ENCODE measurements around the gene CRYM.

DNA sequence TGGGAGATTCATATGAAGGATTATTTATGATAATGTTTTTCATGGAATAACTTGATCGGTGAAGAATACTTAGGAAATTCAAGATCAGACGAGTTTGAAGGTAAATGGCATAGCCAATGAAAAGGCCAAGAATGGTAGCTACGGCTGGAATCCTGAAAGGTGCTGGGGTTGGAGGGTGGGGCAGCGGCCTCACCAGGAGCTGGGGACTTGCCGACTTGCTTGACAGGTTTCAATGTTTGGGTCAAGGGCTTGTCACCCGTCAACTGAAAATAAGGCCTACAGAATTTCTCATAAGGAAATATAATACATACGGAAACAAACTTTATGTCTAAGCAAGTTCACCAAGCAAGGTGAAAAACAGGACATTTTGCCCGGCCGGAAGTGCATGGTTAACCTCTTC is 9.9 kb downstream of the CRYM start:
- TF ChIP-seq CTCF (IDR thresholded peaks at IDR 0.05) (no peak), MAX (CRISPR knock-in tag; IDR thresholded peaks at IDR 0.05) (no peak), GABPB1 (CRISPR knock-in tag; IDR thresholded peaks at IDR 0.05) (no peak), E2F1 (CRISPR knock-in tag; IDR thresholded peaks at IDR 0.05) (no peak), TCF7 (CRISPR knock-in tag; IDR thresholded peaks at IDR 0.05; ENCODE audit: low read depth) (no peak), NR1H2 (CRISPR knock-in tag; IDR thresholded peaks at IDR 0.05) (no peak), CREM (CRISPR knock-in tag; IDR thresholded peaks at IDR 0.05) (no peak), TP53 (CRISPR knock-in tag; IDR thresholded peaks at IDR 0.05) (no peak), SMAD3 (CRISPR knock-in tag; IDR thresholded peaks at IDR 0.05; ENCODE audit: borderline replicate concordance) (no peak), TEAD4 (CRISPR knock-in tag; IDR thresholded peaks at IDR 0.05) (no peak), ZNF263 (CRISPR knock-in tag; IDR thresholded peaks at IDR 0.05; ENCODE audit: low read depth) (no peak), ZBTB43 (CRISPR knock-in tag; IDR thresholded peaks at IDR 0.05) (no peak)
- TF ChIP-seq, protein P1, sequence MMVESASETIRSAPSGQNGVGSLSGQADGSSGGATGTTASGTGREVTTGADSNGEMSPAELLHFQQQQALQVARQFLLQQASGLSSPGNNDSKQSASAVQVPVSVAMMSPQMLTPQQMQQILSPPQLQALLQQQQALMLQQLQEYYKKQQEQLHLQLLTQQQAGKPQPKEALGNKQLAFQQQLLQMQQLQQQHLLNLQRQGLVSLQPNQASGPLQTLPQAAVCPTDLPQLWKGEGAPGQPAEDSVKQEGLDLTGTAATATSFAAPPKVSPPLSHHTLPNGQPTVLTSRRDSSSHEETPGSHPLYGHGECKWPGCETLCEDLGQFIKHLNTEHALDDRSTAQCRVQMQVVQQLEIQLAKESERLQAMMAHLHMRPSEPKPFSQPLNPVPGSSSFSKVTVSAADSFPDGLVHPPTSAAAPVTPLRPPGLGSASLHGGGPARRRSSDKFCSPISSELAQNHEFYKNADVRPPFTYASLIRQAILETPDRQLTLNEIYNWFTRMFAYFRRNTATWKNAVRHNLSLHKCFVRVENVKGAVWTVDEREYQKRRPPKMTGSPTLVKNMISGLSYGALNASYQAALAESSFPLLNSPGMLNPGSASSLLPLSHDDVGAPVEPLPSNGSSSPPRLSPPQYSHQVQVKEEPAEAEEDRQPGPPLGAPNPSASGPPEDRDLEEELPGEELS (CRISPR knock-in tag; IDR thresholded peaks at IDR 0.05): no peak

Data from WTC11 (cell line).